Common myeloid progenitor, CD34-positive (primary cell): Measurements from ENCODE around the gene SRRM4. TPM values are rescaled to one million over a fixed set of nuclear protein-coding genes. Genes with fewer than 3 reads are reported as not detected.

Experiments used
- CTCF ChIA-PET: fragments of 350-600 bp; sonication (Branson Sonifier 250); formaldehyde crosslinking; loops from one replicate; lab custom pipeline; 2021; ENCODE audit warnings: antibody characterized with exemption; lab: Charles Lee
- POLR2A ChIA-PET: fragments of 350-600 bp; sonication (Branson Sonifier 250); formaldehyde crosslinking; loops from one replicate; lab custom pipeline; 2021; ENCODE audit warnings: antibody characterized with exemption; lab: Charles Lee
- DNase-seq, 3 donors: peaks; one replicate each; pipeline versions ENCODE4 v3.0.0 to v3.0.0-alpha.2; 2013
- H3K27ac ChIP-seq, 2 experiments: 1 replicate in 1 of 2; 2 replicates in 1 of 2; pipeline ENCODE4 v1.7.0; 2013; ENCODE audit warnings: inconsistent platforms in 2 of 2, low read length in 2 of 2, mild to moderate bottlenecking in 2 of 2, low read depth in 1 of 2, moderate library complexity in 1 of 2; ENCODE audit not compliant: severe bottlenecking in 2 of 2, insufficient read depth in 1 of 2, poor library complexity in 1 of 2
- H3K27me3 ChIP-seq, 5 experiments: replicated peaks in 2 of 5; 1 replicate in 3 of 5; 2 replicates in 2 of 5; pipeline versions ENCODE4 v1.6.1 to v1.7.0; 2013; ENCODE audit warnings: low read length in 4 of 5, mild to moderate bottlenecking in 2 of 5, moderate library complexity in 2 of 5, inconsistent platforms in 1 of 5; ENCODE audit not compliant: insufficient read depth in 5 of 5, control insufficient read depth in 4 of 5
- H3K36me3 ChIP-seq, 4 experiments: 1 replicate in 2 of 4; 2 replicates in 2 of 4; pipeline versions ENCODE4 v1.6.1 to v1.7.0; 2013; ENCODE audit warnings: low read length in 3 of 4, control low read depth in 1 of 4, mild to moderate bottlenecking in 1 of 4; ENCODE audit not compliant: control insufficient read depth in 4 of 4, insufficient read depth in 4 of 4
- H3K4me1 ChIP-seq, 4 experiments: 1 replicate in 3 of 4; 2 replicates in 1 of 4; pipeline versions ENCODE4 v1.6.1 to v1.7.1; 2013; ENCODE audit warnings: low read length in 3 of 4, mild to moderate bottlenecking in 3 of 4, control low read depth in 1 of 4, inconsistent platforms in 1 of 4, moderate library complexity in 1 of 4; ENCODE audit not compliant: control insufficient read depth in 4 of 4, insufficient read depth in 4 of 4; ENCODE audit errors: control extremely low read depth in 1 of 4
- H3K4me3 ChIP-seq, 7 experiments: 1 replicate in 4 of 7; 2 replicates in 3 of 7; pipeline versions ENCODE4 v1.5.1 to v1.7.0; 2013; ENCODE audit warnings: mild to moderate bottlenecking in 7 of 7, low read length in 6 of 7, moderate library complexity in 6 of 7, inconsistent platforms in 2 of 7, low read depth in 2 of 7, control low read depth in 1 of 7; ENCODE audit not compliant: insufficient read depth in 4 of 7, control insufficient read depth in 1 of 7; ENCODE audit errors: extremely low read depth in 1 of 7
- H3K9me3 ChIP-seq, 5 experiments: 1 replicate in 4 of 5; 2 replicates in 1 of 5; pipeline versions ENCODE4 v1.6.1 to v1.7.1; 2013; ENCODE audit warnings: low read length in 4 of 5, mild to moderate bottlenecking in 2 of 5, inconsistent platforms in 1 of 5, low read depth in 1 of 5, moderate library complexity in 1 of 5; ENCODE audit not compliant: control insufficient read depth in 4 of 5, insufficient read depth in 2 of 5; ENCODE audit errors: control extremely low read depth in 1 of 5
- WGBS: methylation state at CpG from one replicate; pipeline ENCODE4 v1.1.5; 2013; ENCODE audit not compliant: insufficient coverage; 5-methylcytosine and 5-hydroxymethylcytosine counted together
- polyA plus RNA-seq: library from polyadenylated mRNA; unstranded; fragments of 120-200 nt; gene quantifications from one replicate; pipeline ENCODE4 v1.2.1, GENCODE V29; 2013

SRRM4 gene
- 0.01 TPM for polyA plus RNA-seq

GRCh38 chr12:118981285-118982211 is at the start of gene SRRM4:
Gene SRRM4, plus strand, starts transcription at chr12:118981541. Its CDS starts 342 bp downstream, at chr12:118981883.
- POLR2A ChIA-PET: no interaction called here
- no peaks in the 10 kb centered on the region for H3K9me3 ChIP-seq
- peaks cover 0 to 52% (median 10%) of the 10 kb centered on the region in 5 experiments for H3K27me3 ChIP-seq
- H3K4me3 ChIP-seq: no peak within 1 kb of the TSS
- peaks cover 0 to 3% (median 0%) of the 10 kb centered on the region in 4 experiments for H3K4me1 ChIP-seq
- 4% methylated on average over 44 of the region's 64 CpGs for WGBS
- H3K36me3 ChIP-seq: no peaks in the 10 kb centered on the region
- peak in 2 of 3 donors; percentile 34 to 41 for DNase-seq
- H3K27ac ChIP-seq: no peak within 1 kb of the TSS
- CTCF ChIA-PET: interaction anchor here (0.6 to 1.3 kb wide), 2 partner anchors 9 to 426 kb away, joined by 3 read pairs; no protein-coding TSS in a partner anchor

- H3K4me3 ChIP-seq: no peak overlapping the region
- no peaks in the 10 kb centered on the region for H3K9me3 ChIP-seq
- no peaks in the 10 kb centered on the region for H3K36me3 ChIP-seq
- no peak overlapping the region for H3K27ac ChIP-seq
- CTCF ChIA-PET: no interaction called here
- WGBS: 59% methylated on average over 10 of the region's 10 CpGs
- no peaks in the 10 kb centered on the region for H3K4me1 ChIP-seq
- no peaks in the 10 kb centered on the region for H3K27me3 ChIP-seq
- POLR2A ChIA-PET: interaction anchor here (0.6 kb wide), 1 partner anchor 13 kb away, joined by 8 read pairs; no protein-coding TSS in a partner anchor
- DNase-seq: no peak
These were observed 35.1 kb upstream of the SRRM4 start for GRCh38 chr12:118946256-118946655.

GRCh38 chr12:118958520-118958919 is 22.8 kb upstream of the SRRM4 start:
- POLR2A ChIA-PET: no interaction called here
- H3K4me3 ChIP-seq: no peak overlapping the region
- no peak for DNase-seq
- CTCF ChIA-PET: no interaction called here
- WGBS: 60% methylated on average over 3 of the region's 5 CpGs
- no peaks in the 10 kb centered on the region for H3K36me3 ChIP-seq
- H3K27ac ChIP-seq: no peak overlapping the region
- no peaks in the 10 kb centered on the region for H3K27me3 ChIP-seq
- peaks cover 0 to 8% (median 0%) of the 10 kb centered on the region in 5 experiments for H3K9me3 ChIP-seq
- no peaks in the 10 kb centered on the region for H3K4me1 ChIP-seq

- Histone ChIP-seq H3K4me1 (no peaks in the 10 kb centered on the region), H3K9me3 (peaks cover 0 to 8% (median 0%) of the 10 kb centered on the region in 5 experiments), H3K27ac (no peak overlapping the region), H3K36me3 (no peaks in the 10 kb centered on the region), H3K4me3 (no peak overlapping the region), H3K27me3 (no peaks in the 10 kb centered on the region)
- ChIA-PET CTCF (no interaction called here), POLR2A (interaction anchor here (0.6 kb wide), 1 partner anchor 13 kb away, joined by 8 read pairs; no protein-coding TSS in a partner anchor)
- no peak for DNase-seq
- WGBS: 94% methylated on average over 3 of the region's 4 CpGs
These were observed 22.0 kb upstream of the SRRM4 start for GRCh38 chr12:118959348-118959747.

- WGBS: 80% methylated on average over 1 of the region's 2 CpGs
- CTCF ChIA-PET: no interaction called here
- DNase-seq: no peak
- H3K27me3 ChIP-seq: no peaks in the 10 kb centered on the region
- H3K4me3 ChIP-seq: no peak overlapping the region
- H3K4me1 ChIP-seq: no peaks in the 10 kb centered on the region
- POLR2A ChIA-PET: interaction anchor here (0.6 kb wide), 1 partner anchor 597 kb away, joined by 5 read pairs; no protein-coding TSS in a partner anchor
- peaks cover 0 to 8% (median 0%) of the 10 kb centered on the region in 5 experiments for H3K9me3 ChIP-seq
- H3K27ac ChIP-seq: no peak overlapping the region
- H3K36me3 ChIP-seq: no peaks in the 10 kb centered on the region
These were observed 21.3 kb upstream of the SRRM4 start for GRCh38 chr12:118959985-118960560.

- Histone ChIP-seq H3K36me3 (no peaks in the 10 kb centered on the region), H3K4me1 (no peaks in the 10 kb centered on the region), H3K27ac (no peak overlapping the region), H3K9me3 (peaks cover 0 to 8% (median 0%) of the 10 kb centered on the region in 5 experiments), H3K4me3 (no peak overlapping the region), H3K27me3 (no peaks in the 10 kb centered on the region)
- ChIA-PET POLR2A (no interaction called here), CTCF (no interaction called here)
- 90% methylated on average over 6 of the region's 6 CpGs for WGBS
- DNase-seq: no peak
These were observed 20.5 kb upstream of the SRRM4 start for GRCh38 chr12:118960865-118961264.

GRCh38 chr12:118964988-118965387 is 16.4 kb upstream of the SRRM4 start:
- peaks cover 0 to 8% (median 0%) of the 10 kb centered on the region in 5 experiments for H3K9me3 ChIP-seq
- WGBS: 90% methylated on average over 5 of the region's 5 CpGs
- H3K36me3 ChIP-seq: no peaks in the 10 kb centered on the region
- POLR2A ChIA-PET: no interaction called here
- no peak for DNase-seq
- no peak overlapping the region for H3K4me3 ChIP-seq
- H3K27ac ChIP-seq: no peak overlapping the region
- H3K4me1 ChIP-seq: no peaks in the 10 kb centered on the region
- CTCF ChIA-PET: no interaction called here
- H3K27me3 ChIP-seq: no peaks in the 10 kb centered on the region
